ENCODE measurements around the gene ZNF524.
"Not testable (repeated sequence)": the region's sequence is repeated elsewhere in the genome, so short reads cannot be mapped to it uniquely, and the experiment has no call there.

The ZNF524 gene

GRCh38 chr19:55579766-55580621 is 20.1 kb upstream of the ZNF524 start:
- Histone ChIP-seq H3K9me3 (ENCODE audit: insufficient read depth, low read length) (no peaks in the 10 kb centered on the region), H4K20me1 (ENCODE audit: insufficient read depth, low read length) (no peaks in the 10 kb centered on the region), H2AFZ (ENCODE audit: low read depth, low read length) (peak overlapping the region; percentile 48; the same call in 1 of the 2 replicates), H3K79me2 (ENCODE audit: low read length) (peaks cover 27% of the 10 kb centered on the region), H3K27ac (ENCODE audit: low read length) (peak overlapping the region; percentile 69), H3K4me1 (ENCODE audit: low read length) (peaks cover 14% of the 10 kb centered on the region), H3K27me3 (ENCODE audit: low read depth, low read length) (no peaks in the 10 kb centered on the region), H3K36me3 (replicated peaks; ENCODE audit: low read depth, low read length) (peaks cover 22% of the 10 kb centered on the region), H3K4me3 (ENCODE audit: low read length) (peak overlapping the region; percentile 88), H3K4me2 (ENCODE audit: low read length) (peak overlapping the region; percentile 95), H3K9ac (ENCODE audit: low read length) (peak overlapping the region; percentile 98)
- TF ChIP-seq, protein P1, sequence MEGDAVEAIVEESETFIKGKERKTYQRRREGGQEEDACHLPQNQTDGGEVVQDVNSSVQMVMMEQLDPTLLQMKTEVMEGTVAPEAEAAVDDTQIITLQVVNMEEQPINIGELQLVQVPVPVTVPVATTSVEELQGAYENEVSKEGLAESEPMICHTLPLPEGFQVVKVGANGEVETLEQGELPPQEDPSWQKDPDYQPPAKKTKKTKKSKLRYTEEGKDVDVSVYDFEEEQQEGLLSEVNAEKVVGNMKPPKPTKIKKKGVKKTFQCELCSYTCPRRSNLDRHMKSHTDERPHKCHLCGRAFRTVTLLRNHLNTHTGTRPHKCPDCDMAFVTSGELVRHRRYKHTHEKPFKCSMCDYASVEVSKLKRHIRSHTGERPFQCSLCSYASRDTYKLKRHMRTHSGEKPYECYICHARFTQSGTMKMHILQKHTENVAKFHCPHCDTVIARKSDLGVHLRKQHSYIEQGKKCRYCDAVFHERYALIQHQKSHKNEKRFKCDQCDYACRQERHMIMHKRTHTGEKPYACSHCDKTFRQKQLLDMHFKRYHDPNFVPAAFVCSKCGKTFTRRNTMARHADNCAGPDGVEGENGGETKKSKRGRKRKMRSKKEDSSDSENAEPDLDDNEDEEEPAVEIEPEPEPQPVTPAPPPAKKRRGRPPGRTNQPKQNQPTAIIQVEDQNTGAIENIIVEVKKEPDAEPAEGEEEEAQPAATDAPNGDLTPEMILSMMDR (IDR thresholded peaks at IDR 0.05; ENCODE audit: low read depth, low read length): no peak
- TF ChIP-seq EZH2phosphoT487 (IDR thresholded peaks at IDR 0.05; ENCODE audit: low read depth): no peak

DNA sequence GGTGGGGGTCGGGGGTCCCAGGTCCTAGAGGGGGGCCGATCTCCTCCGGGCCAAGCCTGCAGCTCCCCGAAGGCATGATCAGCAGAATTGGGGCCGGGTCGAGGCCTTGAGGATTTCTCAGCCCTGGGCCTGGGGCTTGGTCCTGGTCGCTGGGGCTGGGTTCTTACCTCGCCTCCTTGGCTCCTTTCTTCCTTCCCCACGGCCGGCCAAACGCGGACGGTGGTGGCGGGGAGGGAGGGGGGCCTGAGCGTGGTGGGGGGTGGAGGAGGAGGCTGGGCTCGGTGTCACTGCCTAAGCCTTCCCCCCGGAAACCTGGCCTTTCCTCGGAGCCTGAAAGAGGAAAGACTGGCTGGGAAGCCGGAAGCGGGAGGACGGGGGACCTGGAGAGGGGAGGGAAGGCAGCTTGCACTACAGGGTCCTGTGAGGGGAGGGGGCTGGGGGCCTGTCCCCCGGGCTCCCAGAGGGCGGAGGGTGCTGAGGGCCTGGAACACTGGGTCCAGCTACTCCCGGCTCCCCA is 19.4 kb upstream of the ZNF524 start, which contains the start of gene ZNF579:
Gene ZNF579 (minus strand): TSS at position 221 of the 517 bp plus-strand sequence. CDS start 1,209 bp downstream, outside the sequence.
- no peaks in the 10 kb centered on the region for H4K20me1 ChIP-seq (ENCODE audit: insufficient read depth, low read length)
- peak within 1 kb of the TSS; percentile 95 for H3K4me2 ChIP-seq (ENCODE audit: low read length)
- peaks cover 27% of the 10 kb centered on the region for H3K79me2 ChIP-seq (ENCODE audit: low read length)
- no peaks in the 10 kb centered on the region for H3K27me3 ChIP-seq (ENCODE audit: low read depth, low read length)
- H2AFZ ChIP-seq (ENCODE audit: low read depth, low read length): peak within 1 kb of the TSS; percentile 75
- peak within 1 kb of the TSS; percentile 88 for H3K4me3 ChIP-seq (ENCODE audit: low read length)
- TF ChIP-seq, protein P1 (IDR thresholded peaks at IDR 0.05; ENCODE audit: low read depth, low read length): no peak
- TF ChIP-seq EZH2phosphoT487 (IDR thresholded peaks at IDR 0.05; ENCODE audit: low read depth): no peak
- peak within 1 kb of the TSS; percentile 69 for H3K27ac ChIP-seq (ENCODE audit: low read length)
- H3K4me1 ChIP-seq (ENCODE audit: low read length): peaks cover 14% of the 10 kb centered on the region
- H3K36me3 ChIP-seq (replicated peaks; ENCODE audit: low read depth, low read length): peaks cover 22% of the 10 kb centered on the region
- H3K9me3 ChIP-seq (ENCODE audit: insufficient read depth, low read length): no peaks in the 10 kb centered on the region
- peak within 1 kb of the TSS; percentile 98 for H3K9ac ChIP-seq (ENCODE audit: low read length)

DNA sequence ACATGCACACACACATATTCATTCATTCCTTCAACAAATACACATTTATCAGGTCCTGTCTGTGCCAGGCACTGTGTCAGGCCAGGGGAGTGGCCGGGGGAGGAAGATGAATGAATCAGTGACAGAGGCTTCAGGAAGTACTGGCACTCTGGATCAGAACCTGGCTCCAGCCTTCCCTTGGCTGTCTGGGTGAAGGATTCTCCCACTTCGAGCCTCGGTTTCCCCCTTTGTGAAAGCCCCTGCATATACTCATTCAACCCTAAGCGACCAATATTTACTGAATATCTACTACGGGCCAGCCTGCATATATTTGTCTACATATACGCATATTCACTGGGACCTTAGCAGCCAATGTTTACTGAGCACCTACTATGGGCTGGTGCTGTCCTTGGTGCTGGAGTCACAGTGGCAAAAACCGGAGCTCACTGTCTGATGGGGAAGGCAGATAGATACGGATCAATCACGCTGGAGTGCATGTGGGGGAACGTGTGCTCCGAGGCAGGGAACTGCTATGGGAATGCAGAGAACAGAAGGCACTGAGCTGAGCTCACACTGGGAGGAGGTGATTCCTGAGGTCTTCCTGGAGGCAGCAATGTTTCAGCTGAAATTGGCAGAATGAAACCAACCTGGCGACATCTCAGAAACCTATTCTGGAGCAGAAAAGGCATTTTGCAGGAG is 18.8 kb upstream of the ZNF524 start:
- H4K20me1 ChIP-seq (ENCODE audit: insufficient read depth, low read length): no peaks in the 10 kb centered on the region
- peak overlapping the region; percentile 88 for H3K4me3 ChIP-seq (ENCODE audit: low read length)
- H3K4me1 ChIP-seq (ENCODE audit: low read length): peaks cover 14% of the 10 kb centered on the region
- H3K9me3 ChIP-seq (ENCODE audit: insufficient read depth, low read length): no peaks in the 10 kb centered on the region
- H3K79me2 ChIP-seq (ENCODE audit: low read length): peaks cover 27% of the 10 kb centered on the region
- peaks cover 18% of the 10 kb centered on the region for H3K36me3 ChIP-seq (replicated peaks; ENCODE audit: low read depth, low read length)
- H3K27me3 ChIP-seq (ENCODE audit: low read depth, low read length): no peaks in the 10 kb centered on the region
- H3K4me2 ChIP-seq (ENCODE audit: low read length): peak overlapping the region; percentile 95
- no peak for TF ChIP-seq EZH2phosphoT487 (IDR thresholded peaks at IDR 0.05; ENCODE audit: low read depth)
- TF ChIP-seq, protein P1 (IDR thresholded peaks at IDR 0.05; ENCODE audit: low read depth, low read length): no peak
- H3K27ac ChIP-seq (ENCODE audit: low read length): peak overlapping the region; percentile 69
- peak overlapping the region; percentile 98 for H3K9ac ChIP-seq (ENCODE audit: low read length)
- H2AFZ ChIP-seq (ENCODE audit: low read depth, low read length): peak overlapping the region; percentile 75

GRCh38 chr19:55581823-55582223 is 18.3 kb upstream of the ZNF524 start:
- H3K4me3 ChIP-seq (ENCODE audit: low read length): no peak overlapping the region
- H2AFZ ChIP-seq (ENCODE audit: low read depth, low read length): peak overlapping the region; percentile 52; the same call in 1 of the 2 replicates
- H3K9me3 ChIP-seq (ENCODE audit: insufficient read depth, low read length): no peaks in the 10 kb centered on the region
- H4K20me1 ChIP-seq (ENCODE audit: insufficient read depth, low read length): no peaks in the 10 kb centered on the region
- H3K79me2 ChIP-seq (ENCODE audit: low read length): peaks cover 27% of the 10 kb centered on the region
- 0 out of 2 replicates have a peak overlapping the region, but pooled peaks have one; percentile 7 for H3K4me2 ChIP-seq (ENCODE audit: low read length)
- no peak overlapping the region for H3K27ac ChIP-seq (ENCODE audit: low read length)
- no peak overlapping the region for H3K9ac ChIP-seq (ENCODE audit: low read length)
- peaks cover 14% of the 10 kb centered on the region for H3K4me1 ChIP-seq (ENCODE audit: low read length)
- H3K27me3 ChIP-seq (ENCODE audit: low read depth, low read length): no peaks in the 10 kb centered on the region
- peaks cover 15% of the 10 kb centered on the region for H3K36me3 ChIP-seq (replicated peaks; ENCODE audit: low read depth, low read length)
- TF ChIP-seq, protein P1 (IDR thresholded peaks at IDR 0.05; ENCODE audit: low read depth, low read length): no peak
- TF ChIP-seq EZH2phosphoT487 (IDR thresholded peaks at IDR 0.05; ENCODE audit: low read depth): no peak

DNA sequence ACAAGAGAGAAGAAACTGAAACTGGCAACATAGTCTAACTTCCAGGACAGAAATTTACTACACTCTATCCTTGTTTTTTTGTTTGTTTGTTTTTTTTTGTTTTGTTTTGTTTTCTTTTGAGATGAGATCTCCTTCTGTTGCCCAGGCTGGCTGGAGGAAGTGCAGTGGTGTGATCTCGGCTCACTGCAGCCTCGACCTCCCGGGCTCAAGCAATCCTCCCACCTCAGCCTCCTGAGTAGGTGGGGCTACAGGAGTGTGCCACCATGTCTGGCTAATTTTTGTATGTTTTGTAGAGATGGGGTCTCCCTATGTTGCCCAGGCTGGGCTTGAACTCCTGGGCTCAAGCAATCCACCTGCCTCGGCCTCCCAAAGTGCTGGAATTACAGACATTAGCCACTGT is 17.8 kb upstream of the ZNF524 start:
- H3K4me1 ChIP-seq (ENCODE audit: low read length): peaks cover 16% of the 10 kb centered on the region
- not testable (repeated sequence) for H3K27me3 ChIP-seq (ENCODE audit: low read depth, low read length); H3K9ac ChIP-seq (ENCODE audit: low read length); H3K4me3 ChIP-seq (ENCODE audit: low read length); H3K9me3 ChIP-seq (ENCODE audit: insufficient read depth, low read length); H4K20me1 ChIP-seq (ENCODE audit: insufficient read depth, low read length); H3K27ac ChIP-seq (ENCODE audit: low read length); H3K36me3 ChIP-seq (replicated peaks; ENCODE audit: low read depth, low read length)
- H3K79me2 ChIP-seq (ENCODE audit: low read length): peaks cover 27% of the 10 kb centered on the region
- 0 out of 2 replicates have a peak overlapping the region, but pooled peaks have one; percentile 7 for H3K4me2 ChIP-seq (ENCODE audit: low read length)
- H2AFZ ChIP-seq (ENCODE audit: low read depth, low read length): peak overlapping the region; percentile 52; the same call in 1 of the 2 replicates

All from OCI-LY3 (cell line).